IPS DF 4.7 (cell line): ENCODE data around the gene MT1F.
"Not testable (repeated sequence)": the region's sequence is repeated elsewhere in the genome, so short reads cannot be mapped to it uniquely, and the experiment has no call there.

ENCODE experiments used
- DNase-seq: peaks from one replicate; pipeline ENCODE4 v3.0.0-alpha.2; 2013; ENCODE audit warnings: low spot score; ENCODE audit errors: extremely low read depth

The MT1F gene

DNA sequence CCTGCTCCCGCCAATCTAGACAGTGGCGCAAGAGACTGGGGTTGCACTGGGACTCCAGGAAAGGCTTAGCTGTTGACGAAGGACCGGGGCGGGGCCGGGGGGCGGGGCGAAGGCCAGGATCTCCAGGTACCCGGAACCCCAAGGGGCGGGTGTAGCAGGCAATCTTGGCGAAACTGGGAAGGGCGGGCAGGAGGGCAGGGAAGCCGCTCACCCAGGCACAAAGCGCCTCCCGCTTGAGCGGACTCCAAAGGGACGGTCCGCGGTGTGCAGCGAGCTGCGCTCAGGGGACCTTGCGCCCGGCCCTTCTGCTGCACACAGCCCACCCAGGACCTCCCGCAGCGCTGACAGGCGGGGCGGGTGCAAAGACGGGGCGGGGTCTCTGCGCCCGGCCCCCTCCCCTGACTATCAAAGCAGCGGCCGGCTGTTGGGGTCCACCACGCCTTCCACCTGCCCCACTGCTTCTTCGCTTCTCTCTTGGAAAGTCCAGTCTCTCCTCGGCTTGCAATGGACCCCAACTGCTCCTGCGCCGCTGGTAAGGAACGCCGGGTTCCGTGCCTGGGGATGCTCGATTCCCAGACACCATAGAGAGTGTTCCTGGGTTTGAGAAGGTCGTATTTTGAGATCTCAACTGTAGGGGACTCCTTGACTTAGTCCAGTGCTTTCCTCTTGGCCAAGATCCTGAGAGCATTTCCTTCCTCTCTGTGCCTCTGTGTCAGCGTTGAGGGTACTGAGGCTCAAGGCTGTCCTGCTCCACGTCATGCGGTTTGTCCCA is at the start of gene MT1F:
Gene MT1F (plus strand): TSS at position 405 of the 772 bp plus-strand sequence. CDS start 100 bp downstream, at position 505.
- DNase-seq: no peak

DNA sequence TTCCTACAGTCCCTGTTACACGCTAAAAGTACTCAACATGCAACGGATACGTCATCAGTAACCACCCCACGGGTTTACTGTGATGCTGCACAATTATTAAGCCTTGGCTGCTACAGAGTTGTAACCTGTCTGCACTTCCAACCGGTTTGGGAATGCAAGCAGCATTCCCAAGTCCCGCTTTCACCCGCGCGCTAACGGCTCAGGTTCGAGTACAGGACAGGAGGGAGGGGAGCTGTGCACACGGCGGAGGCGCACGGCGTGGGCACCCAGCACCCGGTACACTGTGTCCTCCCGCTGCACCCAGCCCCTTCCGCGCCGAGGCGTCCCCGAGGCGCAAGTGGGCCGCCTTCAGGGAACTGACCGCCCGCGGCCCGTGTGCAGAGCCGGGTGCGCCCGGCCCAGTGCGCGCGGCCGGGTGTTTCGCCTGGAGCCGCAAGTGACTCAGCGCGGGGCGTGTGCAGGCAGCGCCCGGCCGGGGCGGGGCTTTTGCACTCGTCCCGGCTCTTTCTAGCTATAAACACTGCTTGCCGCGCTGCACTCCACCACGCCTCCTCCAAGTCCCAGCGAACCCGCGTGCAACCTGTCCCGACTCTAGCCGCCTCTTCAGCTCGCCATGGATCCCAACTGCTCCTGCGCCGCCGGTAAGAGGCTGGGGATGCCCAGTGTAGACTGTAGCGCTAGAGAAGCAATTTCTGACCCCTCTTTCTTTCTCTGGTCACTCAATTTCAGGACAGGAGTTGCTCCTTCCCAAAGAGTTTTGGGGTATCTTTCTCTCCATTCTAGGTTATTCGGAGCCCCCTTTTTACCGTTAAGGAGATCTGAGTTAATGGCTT is 49.5 kb upstream of the MT1F start, which contains the start of gene MT2A:
Gene MT2A (plus strand): TSS at position 542 of the 833 bp plus-strand sequence. CDS start 72 bp downstream, at position 614.
- no peak for DNase-seq

DNA sequence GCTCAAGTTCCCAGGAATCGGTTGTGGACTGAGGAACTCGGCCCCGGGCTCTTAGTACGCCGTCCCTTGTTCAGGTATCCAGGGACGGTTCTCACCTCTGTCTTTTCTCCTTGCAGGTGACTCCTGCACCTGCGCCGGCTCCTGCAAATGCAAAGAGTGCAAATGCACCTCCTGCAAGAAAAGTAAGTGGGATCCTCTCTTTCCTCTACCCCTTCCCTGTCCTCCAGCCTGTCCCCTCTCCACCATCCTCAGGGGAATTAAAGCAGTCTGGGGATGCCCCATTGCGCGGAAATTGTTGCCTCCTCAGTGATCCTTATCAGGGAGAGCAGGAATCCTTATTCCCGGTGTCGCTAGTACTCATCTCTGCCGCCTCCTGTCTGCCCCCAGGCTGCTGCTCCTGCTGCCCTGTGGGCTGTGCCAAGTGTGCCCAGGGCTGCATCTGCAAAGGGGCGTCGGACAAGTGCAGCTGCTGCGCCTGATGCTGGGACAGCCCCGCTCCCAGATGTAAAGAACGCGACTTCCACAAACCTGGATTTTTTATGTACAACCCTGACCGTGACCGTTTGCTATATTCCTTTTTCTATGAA is 48.8 kb upstream of the MT1F start:
- DNase-seq: no peak

DNA sequence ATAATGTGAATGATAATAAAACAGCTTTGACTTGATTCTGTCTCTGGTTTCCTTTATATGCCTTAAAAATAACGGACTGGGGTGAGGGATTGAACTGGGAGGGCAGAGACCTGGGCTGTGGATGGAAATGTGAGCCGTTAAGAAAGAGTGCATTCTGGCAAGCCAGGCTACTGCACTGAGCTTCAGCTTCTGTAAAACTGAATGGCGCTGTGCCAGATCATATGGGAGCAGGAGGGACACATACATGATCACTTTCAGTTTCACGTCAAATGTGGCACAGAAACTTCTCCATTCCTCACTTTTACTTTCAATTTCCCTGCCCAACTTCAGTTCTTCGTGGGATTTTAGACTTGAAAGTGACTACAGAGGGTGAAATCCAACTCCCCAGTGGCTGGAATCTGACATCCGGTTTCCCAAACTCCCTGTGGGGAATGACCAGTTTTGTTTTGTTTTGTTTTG is 48.3 kb upstream of the MT1F start:
- no peak for DNase-seq

DNA sequence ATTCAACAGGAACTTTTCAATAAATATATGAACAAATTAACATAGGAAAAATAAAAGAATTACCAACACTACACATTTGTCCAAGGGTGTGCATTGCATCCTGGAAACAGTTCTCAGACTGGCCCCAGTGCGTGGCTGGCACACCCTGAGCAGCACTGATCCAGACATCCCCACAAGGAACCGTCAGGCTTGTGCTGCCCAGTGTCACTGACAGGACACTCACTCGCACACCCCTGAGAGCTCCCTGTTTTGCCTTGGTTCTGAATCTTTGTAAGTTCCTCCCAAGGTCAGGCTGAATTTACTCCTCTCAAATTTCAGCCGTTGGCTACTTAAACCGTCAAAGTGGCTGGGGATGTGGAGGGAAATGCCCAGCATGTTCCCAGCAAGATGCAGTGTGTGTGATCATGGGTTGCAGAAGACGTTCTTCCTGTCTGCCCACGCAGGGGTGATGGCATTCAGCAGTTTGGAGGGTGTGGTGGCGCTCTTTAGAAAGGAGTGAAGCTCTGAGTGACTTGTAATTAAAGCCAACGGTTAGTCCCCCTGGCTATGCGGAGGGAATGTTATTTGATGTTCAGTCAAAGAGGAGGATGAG is 47.6 kb upstream of the MT1F start:
- DNase-seq: no peak

DNA sequence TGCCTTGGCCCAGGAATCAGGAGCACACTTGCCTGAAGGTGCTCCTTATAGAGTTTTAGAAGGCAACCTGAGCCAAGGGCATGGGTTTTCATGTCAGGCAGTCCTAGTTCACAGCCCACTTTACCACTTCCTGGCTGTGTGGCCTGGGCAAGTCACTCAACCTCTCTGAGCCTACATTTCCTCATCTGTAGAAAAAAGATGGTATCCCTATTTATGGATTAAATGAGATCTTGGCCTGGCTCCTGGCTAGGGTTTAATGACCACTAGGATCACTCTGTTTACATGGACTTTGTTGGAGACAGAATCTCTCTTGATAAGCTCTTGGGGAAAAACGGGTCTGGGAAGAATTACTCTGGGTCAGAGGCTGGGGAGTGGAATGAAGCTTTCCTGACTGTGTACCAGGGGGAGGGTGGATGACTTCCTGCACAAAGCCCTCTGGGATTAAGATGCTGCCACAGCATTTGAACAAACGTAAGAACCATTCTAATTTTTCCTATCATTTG is 47.1 kb upstream of the MT1F start:
- DNase-seq: no peak

DNA sequence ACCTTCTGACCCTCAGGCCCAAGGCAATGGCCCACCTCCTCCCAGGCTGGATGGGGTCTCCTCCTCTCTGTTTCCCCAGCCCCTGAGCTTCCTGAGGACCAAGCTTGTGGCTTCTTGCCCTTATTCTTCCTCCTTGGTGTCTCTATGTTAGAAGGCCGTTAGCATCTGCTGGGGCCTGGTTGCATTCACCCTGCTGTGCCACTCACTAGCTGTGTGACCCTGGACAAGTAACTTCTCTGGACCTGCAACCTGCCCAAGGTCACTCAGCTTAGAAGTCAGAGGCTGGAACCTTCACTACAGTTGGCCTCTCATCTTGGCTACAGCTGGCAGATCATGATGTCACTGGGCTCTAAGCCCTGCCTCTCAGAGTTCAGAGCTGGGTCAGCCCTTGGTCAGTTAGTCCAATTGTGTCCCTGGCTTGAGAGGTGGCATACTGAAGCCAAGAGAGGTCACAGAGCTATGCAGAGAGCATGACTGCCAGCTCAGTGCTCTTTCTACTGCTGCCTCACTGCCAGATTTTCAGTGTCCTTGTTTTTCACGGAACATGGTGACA is 46.4 kb upstream of the MT1F start:
- DNase-seq: no peak

DNA sequence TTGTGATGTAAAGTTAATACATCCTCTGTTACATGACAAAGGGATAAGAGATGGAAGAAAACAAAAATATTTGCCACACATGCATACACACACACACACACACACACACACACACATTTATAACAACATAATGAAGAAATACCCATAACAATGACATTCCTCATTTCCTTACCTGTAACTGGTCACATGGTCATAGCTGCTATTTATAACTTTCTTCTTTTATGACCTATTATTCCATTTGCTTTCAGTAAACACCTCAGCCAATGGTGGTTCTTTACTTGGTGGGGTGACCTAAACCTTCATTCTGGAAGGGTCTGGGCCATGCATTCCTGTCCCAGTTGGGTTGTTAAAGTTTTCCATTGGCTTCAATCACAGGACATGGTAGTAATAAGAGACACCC is 44.1 kb upstream of the MT1F start:
- DNase-seq: no peak

DNA sequence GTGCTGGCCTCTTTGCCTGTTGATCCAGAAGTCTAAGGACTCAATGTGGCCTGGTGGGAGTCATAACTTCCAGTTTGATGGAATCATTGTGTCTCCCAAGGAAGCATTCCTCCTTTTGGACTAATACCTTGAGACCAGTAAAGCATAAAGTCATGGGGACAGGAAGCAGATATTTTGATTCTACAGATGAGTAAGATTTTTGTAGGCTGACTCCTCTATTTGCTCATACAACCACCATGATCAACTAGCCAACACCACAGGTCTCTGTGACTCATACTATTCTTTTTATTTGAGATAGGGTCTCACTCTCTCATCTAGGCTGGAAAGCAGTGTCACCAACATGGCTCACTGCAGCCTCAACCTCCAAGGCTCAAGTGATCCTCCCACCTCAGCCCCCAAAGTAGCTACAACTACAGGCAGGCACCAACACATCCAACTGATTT is 43.2 kb upstream of the MT1F start:
- DNase-seq: no peak

DNA sequence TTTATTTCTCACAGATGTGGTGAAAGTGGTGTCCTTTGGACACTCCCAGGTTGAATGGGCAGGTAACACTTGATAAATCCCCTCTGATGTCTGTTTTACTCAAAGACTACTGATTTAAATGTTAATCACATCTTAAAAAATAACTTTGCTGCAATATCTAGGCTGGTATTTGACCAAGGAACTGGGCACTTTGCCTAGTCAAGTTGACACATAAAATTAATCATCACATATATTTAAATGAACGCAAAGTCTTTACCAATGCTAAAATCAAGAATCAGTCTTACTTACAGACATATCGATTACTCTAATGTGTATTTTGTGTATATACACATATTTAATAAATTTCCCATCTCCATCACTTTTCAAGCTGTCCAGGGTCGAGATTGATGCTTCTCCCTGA is 42.4 kb upstream of the MT1F start:
- DNase-seq: no peak

DNA sequence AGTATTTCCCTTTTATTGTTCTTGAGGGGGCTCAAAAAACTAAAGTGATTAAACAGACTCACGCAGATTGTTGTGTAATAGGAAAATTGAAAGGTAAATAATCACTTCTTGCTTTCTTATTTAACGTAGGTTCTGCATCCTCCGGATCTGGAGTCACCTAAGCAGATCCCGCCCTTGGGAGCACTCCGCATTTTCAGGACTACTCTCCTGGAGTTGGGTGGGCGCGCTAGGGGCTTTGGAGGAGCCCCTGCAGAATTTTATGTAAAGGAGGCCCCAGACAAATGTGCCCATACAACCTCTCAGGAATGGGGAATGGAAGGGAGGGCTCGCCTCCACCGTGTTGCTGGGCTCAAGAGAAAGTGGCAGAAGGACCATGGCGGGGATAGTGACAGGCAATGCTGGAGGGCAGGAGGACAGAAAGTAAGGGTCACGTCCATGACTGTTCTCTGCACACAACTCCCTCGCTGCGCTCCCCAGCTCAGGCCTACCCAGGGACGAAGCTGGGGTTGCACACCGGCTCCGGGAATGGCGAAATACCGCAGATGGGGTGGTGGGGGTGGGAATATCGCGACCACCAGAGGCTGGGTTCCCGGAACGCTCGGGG is 41.0 kb upstream of the MT1F start:
- no peak for DNase-seq

DNA sequence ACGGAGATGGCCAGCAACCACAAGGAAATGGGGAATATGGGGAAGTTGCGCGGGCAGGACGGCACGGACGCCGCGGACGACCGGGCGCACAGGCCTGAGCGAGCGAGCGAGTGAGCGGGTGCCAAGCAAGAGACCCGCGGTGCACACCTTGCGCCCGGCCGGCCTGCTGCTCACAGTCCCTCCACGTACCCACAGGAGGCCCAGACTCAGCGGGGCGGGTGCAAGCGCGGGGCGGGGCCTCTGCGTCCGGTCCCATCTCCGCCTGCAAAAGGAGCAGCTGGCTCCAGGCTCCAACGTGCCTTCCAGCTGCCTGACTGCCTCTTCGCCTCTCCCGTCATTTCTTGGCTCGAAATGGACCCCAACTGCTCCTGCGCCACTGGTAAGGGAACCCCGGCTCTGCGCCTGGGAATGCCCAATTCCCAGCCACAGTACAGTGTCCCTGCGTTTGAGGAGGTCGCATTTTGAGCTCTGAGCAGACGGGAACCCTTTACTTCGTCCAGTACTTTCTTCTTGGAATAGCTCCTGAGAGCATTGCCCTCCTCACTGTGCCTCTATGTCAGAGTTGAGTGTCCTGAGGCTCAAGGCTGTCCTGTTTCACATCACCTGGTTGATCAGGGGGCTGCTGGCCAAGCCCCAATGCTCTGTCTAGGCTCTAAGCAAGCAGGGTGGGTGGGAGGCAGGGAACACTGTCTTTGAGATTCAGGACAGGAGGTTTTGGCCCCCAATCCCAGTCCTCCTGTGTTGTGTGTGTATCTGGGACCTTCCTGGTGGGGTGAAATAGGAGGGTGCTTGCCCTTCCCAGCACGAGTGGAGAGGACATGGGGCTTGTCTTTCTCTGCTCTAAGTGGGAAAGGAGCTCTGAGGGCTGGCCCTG is 40.3 kb upstream of the MT1F start:
- no peak for DNase-seq

DNA sequence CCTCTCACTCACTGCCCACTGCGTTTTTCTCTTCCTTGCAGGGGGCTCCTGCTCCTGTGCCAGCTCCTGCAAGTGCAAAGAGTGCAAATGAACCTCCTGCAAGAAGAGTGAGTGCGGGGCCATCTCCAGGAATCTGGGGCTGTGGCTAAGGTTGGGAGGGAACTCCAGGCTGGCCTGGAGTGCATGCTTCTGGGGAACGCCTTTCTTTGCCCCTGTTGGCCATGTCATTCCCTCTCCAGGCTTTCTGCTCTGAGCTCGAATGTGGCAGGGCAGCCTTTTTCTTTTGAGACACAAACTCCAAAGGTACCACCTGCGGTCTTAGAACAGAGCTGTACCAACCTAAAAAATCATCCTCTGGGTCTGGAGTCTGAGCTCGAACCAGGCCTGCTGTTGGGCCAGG is 39.6 kb upstream of the MT1F start:
- DNase-seq: no peak

DNA sequence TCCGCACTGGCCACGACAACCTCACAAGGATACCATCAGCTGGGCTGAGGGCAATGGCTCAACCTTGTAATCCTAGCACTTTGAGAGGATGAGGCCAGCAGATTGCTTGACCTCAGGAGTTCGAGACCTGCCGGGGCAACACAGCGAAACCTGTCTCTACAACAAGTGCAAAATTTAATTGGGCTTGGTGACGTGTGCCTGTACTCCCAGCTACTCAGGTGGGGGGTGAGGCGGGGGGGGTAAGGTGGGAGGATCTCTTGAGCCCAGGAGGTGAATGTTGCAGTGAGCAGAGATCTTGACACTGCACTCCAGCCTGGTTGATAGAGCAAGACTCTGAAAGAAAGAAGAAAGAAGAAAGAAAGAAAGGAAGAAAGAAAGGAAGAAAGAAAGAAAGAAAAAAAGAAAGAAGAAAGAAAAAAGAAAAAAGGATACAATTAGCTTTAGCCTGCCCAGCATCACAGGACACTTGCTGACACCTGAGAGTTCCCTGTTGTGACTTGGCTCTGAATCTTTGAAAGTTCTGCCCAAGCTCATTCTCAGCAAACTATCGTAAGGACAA is 37.3 kb upstream of the MT1F start:
- DNase-seq: no peak

DNA sequence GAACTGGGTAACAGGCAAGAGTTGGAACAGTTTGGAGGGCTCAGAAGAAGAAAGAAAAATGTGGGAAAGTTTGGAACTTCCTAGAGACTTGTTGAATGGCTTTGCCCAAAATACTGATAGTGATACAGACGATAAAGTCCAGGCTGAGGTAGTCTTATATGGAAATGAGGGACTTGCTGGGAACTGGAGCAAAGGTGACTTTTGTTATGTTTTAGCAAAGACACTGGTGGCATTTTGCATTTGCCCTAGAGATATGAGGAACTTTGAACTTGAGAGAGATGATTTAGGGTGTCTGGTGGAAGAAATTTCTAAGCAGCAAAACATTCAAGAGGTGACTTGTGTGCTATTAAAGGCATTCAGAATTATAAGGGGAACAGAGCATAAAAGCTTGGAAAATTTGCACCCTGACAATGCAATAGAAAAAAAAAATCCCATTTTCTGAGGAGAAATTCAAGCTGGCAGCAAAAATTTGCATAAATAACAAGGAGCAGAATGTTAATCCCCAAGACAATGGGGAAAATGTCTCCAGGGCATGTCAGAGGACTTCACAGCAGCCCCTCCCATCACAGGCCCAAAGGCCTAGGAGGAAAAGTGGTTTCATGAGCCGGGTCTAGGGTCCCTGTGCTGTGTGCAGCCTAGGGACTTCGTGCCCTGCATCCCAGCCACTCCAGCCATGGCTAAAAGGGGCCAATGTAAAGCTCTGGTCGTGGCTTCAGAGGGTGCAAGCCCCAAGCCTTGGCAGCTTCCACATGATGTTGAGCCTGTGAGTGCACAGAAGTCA is 35.9 kb upstream of the MT1F start:
- DNase-seq: not testable (repeated sequence)

DNA sequence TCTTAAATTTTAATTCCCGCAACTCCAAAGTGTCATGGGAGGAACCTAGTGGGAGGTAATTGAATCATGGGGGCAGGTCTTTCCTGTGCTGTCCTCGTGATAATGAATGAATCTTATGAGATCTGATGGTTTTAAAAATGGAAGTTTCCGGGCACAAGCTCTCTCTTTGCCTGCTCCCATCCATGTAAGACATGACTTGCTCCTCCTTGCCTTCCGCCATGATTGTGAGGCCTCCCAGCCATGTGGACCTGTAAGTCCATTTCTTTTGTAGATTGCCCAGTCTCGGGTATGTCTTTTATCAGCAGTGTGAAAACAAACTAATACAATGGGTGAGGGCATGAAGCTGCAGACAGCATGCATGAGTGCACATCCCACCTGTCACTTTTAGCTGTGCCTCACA is 34.6 kb upstream of the MT1F start:
- not testable (repeated sequence) for DNase-seq

DNA sequence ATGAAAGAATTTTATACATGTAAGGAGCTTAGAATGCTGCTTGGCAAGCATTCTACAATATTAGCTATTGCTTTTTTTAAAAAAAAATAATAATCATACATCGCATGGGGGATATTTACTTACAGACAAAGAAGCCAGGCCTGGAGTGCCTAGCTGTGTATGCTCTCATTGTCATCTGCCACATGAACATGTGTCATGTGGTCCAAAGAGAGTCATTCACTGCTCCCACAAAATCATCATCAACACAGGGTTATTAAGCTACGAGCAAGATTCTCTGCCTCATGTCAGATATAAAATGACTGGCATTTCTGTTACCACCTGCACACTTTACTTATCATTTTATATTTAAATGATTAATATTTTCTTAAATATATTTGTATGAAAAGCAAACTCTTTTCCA is 34.1 kb upstream of the MT1F start:
- no peak for DNase-seq

DNA sequence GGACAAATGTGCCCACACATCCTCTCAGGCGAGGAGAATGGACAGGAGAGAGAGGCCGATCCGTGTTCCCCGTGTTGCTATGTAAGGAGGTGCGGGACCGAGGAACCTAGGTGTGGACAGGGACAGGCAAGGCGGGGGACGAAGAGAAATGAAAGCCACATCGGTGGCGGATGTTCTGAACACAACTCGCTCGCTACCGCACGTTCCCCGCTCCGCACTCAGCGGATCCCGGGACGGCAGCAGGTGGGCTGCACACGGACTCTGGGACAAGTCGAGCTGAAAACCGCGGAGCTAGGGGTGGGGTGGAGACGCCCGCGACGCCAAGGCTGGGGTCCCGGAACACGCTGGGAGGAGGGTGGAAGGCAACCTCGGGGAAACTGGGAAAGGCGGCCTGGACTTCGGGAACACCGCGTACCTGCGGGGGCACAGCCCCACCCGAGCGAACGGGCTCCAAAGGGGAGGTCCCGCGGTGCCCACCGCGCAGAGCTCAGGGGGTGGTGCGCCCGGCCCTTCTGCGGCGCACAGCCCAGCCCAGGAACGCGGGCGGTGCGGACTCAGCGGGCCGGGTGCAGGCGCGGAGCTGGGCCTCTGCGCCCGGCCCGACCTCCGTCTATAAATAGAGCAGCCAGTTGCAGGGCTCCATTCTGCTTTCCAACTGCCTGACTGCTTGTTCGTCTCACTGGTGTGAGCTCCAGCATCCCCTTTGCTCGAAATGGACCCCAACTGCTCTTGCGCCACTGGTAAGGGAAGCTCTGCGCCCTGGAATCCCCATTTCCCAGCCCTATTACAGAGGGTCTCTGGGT is 32.4 kb upstream of the MT1F start, which contains the start of gene MT1E:
Gene MT1E (plus strand): TSS at position 642 of the 803 bp plus-strand sequence. CDS start 71 bp downstream, at position 713.
- DNase-seq: no peak
